H1 (cell line): ENCODE results near the gene MXD4. TPM values are rescaled to one million over a fixed set of nuclear protein-coding genes. Genes with fewer than 3 reads are reported as not detected.

Experiments used
- CTCF ChIA-PET: fragments of 300-600 bp; sonication (Branson Sonifier 250); formaldehyde crosslinking; loops from one replicate; lab custom pipeline; 2021; ENCODE audit not compliant: partially characterized antibody; lab: Charles Lee
- POLR2A ChIA-PET: fragments of 300-600 bp; sonication (Branson Sonifier 250); formaldehyde crosslinking; loops from one replicate; lab custom pipeline; 2021; ENCODE audit warnings: inconsistent platforms; ENCODE audit not compliant: partially characterized antibody; lab: Charles Lee
- DNase-seq, 2 experiments: peaks; one replicate each; pipeline versions ENCODE4 v3.0.0 to v3.0.0-alpha.2; 2010 to 2022; ENCODE audit warnings: low spot score in 2 of 2, low read depth in 1 of 2, mixed read lengths in 1 of 2
- FAIRE-seq: peaks from 2 replicates; lab custom pipeline; 2011; peaks lifted over from hg19 to GRCh38; lab: Jason Lieb, UNC
- H2AFZ ChIP-seq: 2 replicates; pipeline ENCODE4 v1.8.1; 2012; ENCODE audit warnings: low read length, inconsistent platforms
- H2AK5ac ChIP-seq: 2 replicates; pipeline ENCODE4 v1.6.1; 2013; ENCODE audit warnings: low read depth, low read length
- H2BK120ac ChIP-seq: replicated peaks from 2 replicates; pipeline ENCODE3; 2013; ENCODE audit warnings: low read depth, low read length, inconsistent platforms
- H2BK12ac ChIP-seq: 2 replicates; pipeline ENCODE4 v1.6.1; 2013; ENCODE audit warnings: low read depth, low read length
- H2BK15ac ChIP-seq: 2 replicates; pipeline ENCODE4 v1.6.1; 2013; ENCODE audit warnings: low read length
- H2BK20ac ChIP-seq: 2 replicates; pipeline ENCODE4 v1.6.1; 2013; ENCODE audit warnings: low read length
- H2BK5ac ChIP-seq: 2 replicates; pipeline ENCODE4 v1.6.1; 2013; ENCODE audit warnings: low read depth, low read length
- H3K14ac ChIP-seq: 2 replicates; pipeline ENCODE4 v1.6.1; 2013; ENCODE audit warnings: inconsistent platforms; ENCODE audit not compliant: insufficient read length
- H3K18ac ChIP-seq: 2 replicates; pipeline ENCODE4 v1.6.1; 2013; ENCODE audit warnings: low read length; ENCODE audit errors: extremely low read depth
- H3K23ac ChIP-seq: 2 replicates; pipeline ENCODE4 v1.6.1; 2013; ENCODE audit warnings: inconsistent platforms; ENCODE audit not compliant: insufficient read length
- H3K23me2 ChIP-seq: 2 replicates; pipeline ENCODE4 v1.6.1; 2013; ENCODE audit warnings: low read depth, low read length
- H3K27ac ChIP-seq: 2 replicates; pipeline ENCODE4 v1.6.1; 2011; ENCODE audit warnings: low read depth, low read length, inconsistent platforms
- H3K27me3 ChIP-seq, 4 experiments: replicated peaks in 1 of 4; 1 replicate in 1 of 4; 2 replicates in 3 of 4; pipeline versions ENCODE4 v1.6.1 to v1.8.1; 2011 to 2013; ENCODE audit warnings: low read length in 3 of 4, mild to moderate bottlenecking in 3 of 4, inconsistent platforms in 2 of 4, mixed read lengths in 2 of 4, moderate library complexity in 1 of 4; ENCODE audit not compliant: control insufficient read depth in 3 of 4, insufficient read depth in 3 of 4; ENCODE audit errors: extremely low read depth in 1 of 4
- H3K36me3 ChIP-seq, 4 experiments: 2 replicates each; pipeline versions ENCODE4 v1.6.1 to v1.8.1; 2011 to 2013; ENCODE audit warnings: mild to moderate bottlenecking in 4 of 4, low read length in 3 of 4, moderate library complexity in 2 of 4, control low read depth in 1 of 4, inconsistent platforms in 1 of 4; ENCODE audit not compliant: insufficient read depth in 4 of 4, control insufficient read depth in 2 of 4
- H3K4ac ChIP-seq: replicated peaks from 2 replicates; pipeline ENCODE3; 2013; ENCODE audit warnings: low read length, low read depth, mixed read lengths, inconsistent platforms; ENCODE audit not compliant: insufficient read length
- H3K4me1 ChIP-seq, 4 experiments: replicated peaks in 1 of 4; 1 replicate in 1 of 4; 2 replicates in 3 of 4; pipeline versions ENCODE4 v1.6.1 to v1.8.1; 2011 to 2013; ENCODE audit warnings: low read length in 3 of 4, inconsistent platforms in 2 of 4, mixed read lengths in 1 of 4; ENCODE audit not compliant: insufficient read depth in 4 of 4, control insufficient read depth in 3 of 4
- H3K4me2 ChIP-seq, 2 experiments: 2 replicates each; pipeline versions ENCODE4 v1.6.1 to v1.8.1; 2011 to 2013; ENCODE audit warnings: low read depth in 2 of 2, low read length in 2 of 2, control low read depth in 1 of 2, inconsistent platforms in 1 of 2, mild to moderate bottlenecking in 1 of 2; ENCODE audit not compliant: insufficient read depth in 1 of 2
- H3K4me3 ChIP-seq, 4 experiments: fragments of 200-600, 300-600 bp in 1 of 4; sonication (generic), shearing (Covaris generic), sonication (Bioruptor Twin) in 1 of 4; 2 replicates each; pipeline versions ENCODE4 v1.5.1 to v1.8.1; 2011 to 2016; ENCODE audit warnings: low read length in 4 of 4, low read depth in 3 of 4, control low read depth in 2 of 4, inconsistent platforms in 2 of 4, mild to moderate bottlenecking in 2 of 4, mixed read lengths in 1 of 4, moderate library complexity in 1 of 4; ENCODE audit not compliant: insufficient read depth in 2 of 4; ENCODE audit errors: extremely low read depth in 1 of 4
- H3K56ac ChIP-seq: replicated peaks from 2 replicates; pipeline ENCODE3; 2013; ENCODE audit warnings: low read depth, mild to moderate bottlenecking, mixed read lengths, low read length, inconsistent platforms; ENCODE audit not compliant: insufficient read length
- H3K79me1 ChIP-seq: 2 replicates; pipeline ENCODE4 v1.6.1; 2013; ENCODE audit warnings: low read depth, low read length, control low read depth
- H3K79me2 ChIP-seq, 2 experiments: 2 replicates each; pipeline versions ENCODE4 v1.6.1 to v1.8.1; 2012 to 2013; ENCODE audit warnings: low read length in 2 of 2, mild to moderate bottlenecking in 2 of 2, inconsistent platforms in 1 of 2; ENCODE audit not compliant: insufficient read depth in 2 of 2, control insufficient read depth in 1 of 2
- H3K9ac ChIP-seq, 4 experiments: replicated peaks in 1 of 4; 1 replicate in 1 of 4; 2 replicates in 3 of 4; pipeline versions ENCODE4 v1.6.1 to v1.8.1; 2011 to 2013; ENCODE audit warnings: low read depth in 3 of 4, low read length in 3 of 4, control low read depth in 2 of 4, mild to moderate bottlenecking in 2 of 4, moderate library complexity in 2 of 4, inconsistent platforms in 1 of 4; ENCODE audit errors: extremely low read depth in 1 of 4
- H3K9me3 ChIP-seq, 2 experiments: 2 replicates each; pipeline versions ENCODE4 v1.6.1 to v1.8.1; 2012 to 2013; ENCODE audit warnings: mild to moderate bottlenecking in 2 of 2, moderate library complexity in 2 of 2, control low read depth in 1 of 2, inconsistent platforms in 1 of 2, low read depth in 1 of 2, low read length in 1 of 2, mixed read lengths in 1 of 2; ENCODE audit not compliant: insufficient read depth in 2 of 2
- H4K20me1 ChIP-seq, 2 experiments: replicated peaks in 1 of 2; 2 replicates each; pipeline versions ENCODE3 to v1.8.1; 2011 to 2013; ENCODE audit warnings: inconsistent platforms in 2 of 2, low read length in 2 of 2, mild to moderate bottlenecking in 1 of 2; ENCODE audit not compliant: insufficient read depth in 2 of 2, control insufficient read depth in 1 of 2
- H4K5ac ChIP-seq: 2 replicates; pipeline ENCODE4 v1.6.1; 2013; ENCODE audit warnings: low read length, low read depth, mixed read lengths, inconsistent platforms; ENCODE audit not compliant: insufficient read length
- H4K8ac ChIP-seq: 2 replicates; pipeline ENCODE4 v1.8.0; 2013; ENCODE audit warnings: mild to moderate bottlenecking, moderate library complexity, low read length, inconsistent platforms; ENCODE audit not compliant: insufficient read depth; ENCODE audit errors: extremely low read depth
- H4K91ac ChIP-seq: replicated peaks from 2 replicates; pipeline ENCODE3; 2013; ENCODE audit warnings: low read length, mixed read lengths, inconsistent platforms; ENCODE audit not compliant: insufficient read length
- CEBPB ChIP-seq: IDR thresholded peaks from 2 replicates; pipeline ENCODE4 v1.6.1; 2012; ENCODE audit warnings: low read depth, low read length
- FOSL1 ChIP-seq: IDR thresholded peaks from 2 replicates; pipeline ENCODE4 v1.6.1; 2011; ENCODE audit warnings: mild to moderate bottlenecking, low read depth, low read length, moderate library complexity; ENCODE audit not compliant: insufficient read depth
- GTF2F1 ChIP-seq: IDR thresholded peaks from 2 replicates; pipeline ENCODE4 v1.6.1; 2012; ENCODE audit warnings: low read depth, low read length, improper control_type of control experiment, borderline replicate concordance
- HDAC2 ChIP-seq, 2 experiments: fragments of 300-600 bp in 1 of 2; sonication (generic) in 1 of 2; IDR thresholded peaks; 2 replicates each; pipeline ENCODE4 v1.6.1; 2011 to 2012; ENCODE audit warnings: low read depth in 2 of 2, low read length in 2 of 2, mild to moderate bottlenecking in 2 of 2, moderate library complexity in 2 of 2, borderline replicate concordance in 1 of 2, inconsistent platforms in 1 of 2
- JUND ChIP-seq: IDR thresholded peaks from 2 replicates; pipeline ENCODE4 v1.6.1; 2011; ENCODE audit warnings: mild to moderate bottlenecking, improper control_type of control experiment, low read length
- KDM5A ChIP-seq: fragments of 200-600 bp; IDR thresholded peaks from 2 replicates; pipeline ENCODE4 v1.7.1; 2012; ENCODE audit warnings: mild to moderate bottlenecking, low read length, inconsistent platforms, mixed read lengths
- MAFK ChIP-seq: IDR thresholded peaks from 2 replicates; pipeline ENCODE4 v1.6.1; 2012; ENCODE audit warnings: low read depth, mild to moderate bottlenecking, improper control_type of control experiment, low read length
- SIRT6 ChIP-seq: IDR thresholded peaks from one replicate; pipeline ENCODE4 v1.7.1; 2012; ENCODE audit warnings: low read length, inconsistent platforms
- SP1 ChIP-seq: IDR thresholded peaks from 2 replicates; pipeline ENCODE4 v1.6.1; 2011; ENCODE audit warnings: low read depth, low read length
- SP4 ChIP-seq: IDR thresholded peaks from 2 replicates; pipeline ENCODE4 v1.6.1; 2012; ENCODE audit warnings: low read length, inconsistent platforms
- TAF7 ChIP-seq: optimal IDR thresholded peaks from 2 replicates; pipeline ENCODE3; 2011; ENCODE audit warnings: low read depth, mild to moderate bottlenecking, inconsistent platforms, low read length, moderate library complexity, borderline replicate concordance
- ZNF274 ChIP-seq: IDR thresholded peaks from 2 replicates; pipeline ENCODE4 v1.7.0; 2012; ENCODE audit warnings: low read length, borderline replicate concordance; ENCODE audit errors: extremely low read depth
- WGBS, 2 experiments: shearing (Covaris generic) in 1 of 2; methylation state at CpG; one replicate each; pipeline versions ENCODE4 v1.1.6 to v1.1.7; 2013 to 2015; ENCODE audit warnings: low lambda C conversion rate in 2 of 2, mixed read lengths in 2 of 2, inconsistent platforms in 1 of 2, low coverage in 1 of 2, missing lambda C conversion rate in 1 of 2; ENCODE audit not compliant: insufficient replicate concordance in 2 of 2, insufficient coverage in 1 of 2, insufficient read length in 1 of 2; ENCODE audit errors: extremely low coverage in 1 of 2, missing lambda C conversion rate in 1 of 2; 5-methylcytosine and 5-hydroxymethylcytosine counted together
- polyA plus RNA-seq, 7 experiments: library from polyadenylated mRNA; depleted of rRNA in 3 of 7; stranded (reverse) in 5 of 7; unstranded in 2 of 7; fragments of >200 nt in 5 of 7; fragments of 200-250 nt in 2 of 7; gene quantifications; 1 replicate in 5 of 7; 2 replicates in 1 of 7; 4 replicates in 1 of 7; pipeline versions ENCODE4 v1.2.1 to v1.2.3, GENCODE V29; 2011 to 2013; ENCODE audit warnings: missing spikeins in 2 of 7, mixed read lengths in 2 of 7
- total RNA-seq: library from RNA; stranded (reverse); fragmentation: NEBNext Ultra II Directional; extraction: Animal tissue kit (Norgen Biotek cat#: 25700); gene quantifications from 2 replicates; pipeline ENCODE4 v1.2.1, GENCODE V29; 2021

The MXD4 gene
- total and polyA plus RNA-seq, 2 of the 8 experiments (the other 6 are each of a cell fraction or from before 2014, with no cell fraction given) = 18.0 to 20.8 TPM

- POLR2A ChIA-PET = no interaction called here
- H3K9me3 ChIP-seq = no peaks in the 10 kb centered on the region
- H2AK5ac ChIP-seq = no peak overlapping the region
- no peaks in the 10 kb centered on the region for H3K79me1 ChIP-seq
- DNase-seq = no peak
- no peak overlapping the region for H3K4ac ChIP-seq
- 0 out of 7 replicates have a peak, but pooled peaks cover 0 to 4% (median 0%) of the 10 kb centered on the region in 4 experiments for H3K4me1 ChIP-seq
- no peak overlapping the region for H2AFZ ChIP-seq
- no peak for FAIRE-seq
- no peaks in the 10 kb centered on the region for H3K79me2 ChIP-seq
- no peak overlapping the region for H4K5ac ChIP-seq
- WGBS, 2 experiments = 88% methylated on average over 32 of the region's 32 CpGs; no CpG with 5 or more reads in 1 of the 2 experiments
- no peak overlapping the region for H3K23ac ChIP-seq
- H4K8ac ChIP-seq = no peak overlapping the region
- H2BK20ac ChIP-seq = no peak overlapping the region
- no peak overlapping the region for H4K91ac ChIP-seq
- H3K14ac ChIP-seq = no peak overlapping the region
- no peak overlapping the region for H2BK120ac ChIP-seq
- no peak overlapping the region for H3K4me3 ChIP-seq
- H3K56ac ChIP-seq = no peak overlapping the region
- no peak overlapping the region for H3K4me2 ChIP-seq
- no peaks in the 10 kb centered on the region for H3K23me2 ChIP-seq
- CTCF ChIA-PET = interaction anchor here (1.2 kb wide), 1 partner anchor 16 kb away, joined by 3 read pairs; no protein-coding TSS in a partner anchor
- no peak overlapping the region for H3K27ac ChIP-seq
- H4K20me1 ChIP-seq = peaks cover 0 to 5% of the 10 kb centered on the region in 2 experiments
- 0 out of 2 replicates have a peak overlapping the region, but pooled peaks have one; percentile 49 for H2BK5ac ChIP-seq
- no peak overlapping the region; a peak in 1 of 7 replicates for H3K9ac ChIP-seq
- H3K27me3 ChIP-seq = no peaks in the 10 kb centered on the region
- H2BK15ac ChIP-seq = no peak overlapping the region
- no peak overlapping the region for H3K18ac ChIP-seq
- peaks cover 0 to 5% (median 2%) of the 10 kb centered on the region in 4 experiments; a peak in 2 of 8 replicates for H3K36me3 ChIP-seq
- H2BK12ac ChIP-seq = no peak overlapping the region
- no peak for TF ChIP-seq HDAC2 (IDR thresholded peaks at IDR 0.05; ENCODE audit: borderline replicate concordance in 1 of 2, low read depth in 2 of 2, low read length in 2 of 2)
- no peak for TF ChIP-seq ZNF274
- no peak for TF ChIP-seq KDM5A
- TF ChIP-seq SP4 = no peak
- TF ChIP-seq TAF7 = no peak
- TF ChIP-seq JUND = no peak
- no peak for TF ChIP-seq SIRT6
- TF ChIP-seq GTF2F1 = no peak
- no peak for TF ChIP-seq FOSL1
- TF ChIP-seq MAFK = no peak
- TF ChIP-seq SP1 = no peak
- no peak for TF ChIP-seq CEBPB
Observed at GRCh38 chr4:2253160-2254084, 8.5 kb downstream of the MXD4 start.
